GM12873 (cell line): ENCODE data around the gene RPS28.

Source experiments
- TF ChIP-seq, protein P1 (sequence below): IDR thresholded peaks from 2 replicates; pipeline ENCODE4 v1.5.1; 2012; ENCODE audit warnings: low read depth, mild to moderate bottlenecking, moderate library complexity, low read length, control low read depth; ENCODE audit not compliant: insufficient read depth; ENCODE audit errors: missing control alignments

Gene RPS28

DNA sequence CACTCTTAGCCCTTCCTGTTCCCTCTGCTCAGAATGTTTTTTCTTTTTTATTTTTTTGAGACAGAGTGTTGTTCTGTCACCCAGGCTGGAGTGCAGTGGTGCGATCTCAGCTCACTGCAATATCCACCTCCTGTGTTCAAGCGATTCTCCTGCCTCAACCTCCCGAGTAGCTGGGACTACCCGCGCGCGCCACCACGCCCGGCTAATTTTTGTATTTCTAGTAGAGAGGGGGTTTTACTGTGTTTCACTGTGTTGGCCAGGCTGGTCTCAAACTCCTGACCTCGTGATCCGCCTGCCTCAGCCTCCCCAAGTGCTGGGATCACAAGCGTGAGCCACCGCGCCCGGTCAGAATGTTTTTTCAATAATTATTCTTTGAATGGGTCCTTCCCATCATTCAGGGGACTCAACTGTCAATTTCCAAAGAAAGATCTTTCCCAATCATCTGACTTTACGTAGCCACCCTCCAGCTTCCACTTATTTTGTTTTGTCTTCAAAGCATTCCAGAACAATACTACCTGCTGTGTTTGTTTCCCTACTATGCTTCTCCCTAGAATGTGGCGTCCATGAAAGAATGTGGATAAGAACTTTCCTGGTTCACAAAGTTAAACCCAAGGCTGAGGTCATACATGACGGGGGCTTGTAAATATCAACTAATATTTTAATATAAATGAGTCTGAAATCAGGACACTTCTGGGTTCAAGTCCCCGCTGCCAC is 1.3 kb upstream of the RPS28 start:
- TF ChIP-seq, protein P1, sequence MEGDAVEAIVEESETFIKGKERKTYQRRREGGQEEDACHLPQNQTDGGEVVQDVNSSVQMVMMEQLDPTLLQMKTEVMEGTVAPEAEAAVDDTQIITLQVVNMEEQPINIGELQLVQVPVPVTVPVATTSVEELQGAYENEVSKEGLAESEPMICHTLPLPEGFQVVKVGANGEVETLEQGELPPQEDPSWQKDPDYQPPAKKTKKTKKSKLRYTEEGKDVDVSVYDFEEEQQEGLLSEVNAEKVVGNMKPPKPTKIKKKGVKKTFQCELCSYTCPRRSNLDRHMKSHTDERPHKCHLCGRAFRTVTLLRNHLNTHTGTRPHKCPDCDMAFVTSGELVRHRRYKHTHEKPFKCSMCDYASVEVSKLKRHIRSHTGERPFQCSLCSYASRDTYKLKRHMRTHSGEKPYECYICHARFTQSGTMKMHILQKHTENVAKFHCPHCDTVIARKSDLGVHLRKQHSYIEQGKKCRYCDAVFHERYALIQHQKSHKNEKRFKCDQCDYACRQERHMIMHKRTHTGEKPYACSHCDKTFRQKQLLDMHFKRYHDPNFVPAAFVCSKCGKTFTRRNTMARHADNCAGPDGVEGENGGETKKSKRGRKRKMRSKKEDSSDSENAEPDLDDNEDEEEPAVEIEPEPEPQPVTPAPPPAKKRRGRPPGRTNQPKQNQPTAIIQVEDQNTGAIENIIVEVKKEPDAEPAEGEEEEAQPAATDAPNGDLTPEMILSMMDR, result no peak

DNA sequence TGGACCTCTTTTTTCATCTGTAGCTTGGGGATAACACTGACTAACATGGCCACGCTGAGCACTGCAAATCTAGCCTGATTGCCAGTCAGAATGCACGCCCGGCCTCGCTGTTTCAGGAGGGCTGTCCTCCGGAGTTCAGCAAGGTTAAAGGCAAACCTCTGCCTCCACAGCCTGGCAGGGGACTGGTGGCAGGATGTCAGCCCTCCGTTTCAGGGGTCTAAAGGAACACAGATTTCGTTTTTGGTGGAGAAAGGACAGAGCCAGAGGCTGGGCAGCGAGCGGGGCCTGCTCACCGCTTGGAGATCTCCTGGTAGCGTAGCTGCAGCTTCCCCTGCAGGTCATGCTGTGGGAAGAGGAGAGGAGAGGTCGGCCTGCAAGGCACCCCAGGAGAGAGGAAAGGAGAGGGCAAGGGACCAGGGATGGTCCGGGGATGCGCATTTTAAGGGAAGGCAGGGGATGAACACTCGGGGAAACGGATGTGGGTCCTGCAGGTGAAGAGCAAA is 681 bp upstream of the RPS28 start:
- TF ChIP-seq, protein P1, result no peak

DNA sequence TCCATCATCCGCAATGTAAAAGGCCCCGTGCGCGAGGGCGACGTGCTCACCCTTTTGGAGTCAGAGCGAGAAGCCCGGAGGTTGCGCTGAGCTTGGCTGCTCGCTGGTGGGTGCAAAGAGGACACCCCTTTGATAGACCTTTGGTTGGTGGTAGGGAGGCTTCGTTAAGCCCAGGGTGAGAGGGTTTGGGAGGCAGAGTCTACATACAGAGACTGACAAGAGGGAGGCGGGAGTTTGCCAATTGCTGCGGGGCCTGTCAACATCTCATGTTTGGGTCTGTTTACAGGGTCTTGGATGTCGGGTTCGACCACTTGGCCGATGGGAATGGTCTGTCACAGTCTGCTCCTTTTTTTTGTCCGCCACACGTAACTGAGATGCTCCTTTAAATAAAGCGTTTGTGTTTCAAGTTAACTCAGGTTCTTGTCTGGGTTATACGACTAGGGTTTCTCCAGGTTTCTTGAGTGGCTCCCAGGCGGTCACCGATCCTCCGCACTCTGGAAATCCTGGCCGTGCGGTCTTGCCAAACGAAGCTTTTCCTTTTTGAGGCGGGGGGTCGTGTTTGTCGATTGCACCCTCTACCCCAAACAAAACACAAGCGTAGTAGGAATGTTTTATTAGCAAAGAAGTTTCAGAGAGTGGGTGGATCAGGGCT is 816 bp downstream of the RPS28 start:
- TF ChIP-seq, protein P1, result no peak

DNA sequence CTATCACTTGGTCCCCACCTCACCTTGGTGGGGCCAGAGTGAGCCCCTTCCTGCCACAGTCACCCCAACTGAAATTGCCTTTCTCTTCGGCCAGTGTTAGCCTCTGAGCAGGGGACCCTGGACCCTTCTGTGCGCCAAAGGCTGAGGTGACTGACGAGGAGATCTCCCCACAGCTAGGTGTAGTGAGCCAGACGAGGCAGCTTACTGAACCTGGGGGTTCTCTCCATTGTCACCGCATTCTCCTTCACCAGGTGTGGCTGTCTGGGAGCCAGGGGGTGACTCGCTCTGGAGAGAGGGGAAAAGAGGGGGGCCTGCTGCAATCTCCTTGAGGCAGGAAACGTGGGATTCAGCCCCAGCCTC is 1.3 kb downstream of the RPS28 start:
- TF ChIP-seq, protein P1, result no peak

DNA sequence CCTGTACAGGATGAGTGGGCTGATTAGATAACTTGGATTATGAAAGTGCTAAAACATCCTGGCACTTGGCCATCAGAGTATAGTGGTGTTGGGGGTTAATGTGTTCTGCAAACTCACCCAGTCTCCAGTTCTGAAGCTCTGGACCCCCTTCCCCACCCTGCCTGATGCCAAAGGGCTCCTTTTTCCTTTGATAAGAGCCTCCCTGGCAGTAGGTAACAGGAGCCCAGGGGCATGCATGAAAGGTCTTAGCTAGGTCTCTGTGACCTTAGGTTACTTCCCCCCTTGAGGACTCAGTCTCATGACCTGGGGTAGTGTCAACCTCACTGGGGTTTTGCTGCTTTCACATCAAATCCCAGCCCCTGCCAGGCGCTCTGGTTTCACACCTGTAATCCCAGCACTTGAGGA is 2.5 kb downstream of the RPS28 start:
- TF ChIP-seq, protein P1, result no peak

DNA sequence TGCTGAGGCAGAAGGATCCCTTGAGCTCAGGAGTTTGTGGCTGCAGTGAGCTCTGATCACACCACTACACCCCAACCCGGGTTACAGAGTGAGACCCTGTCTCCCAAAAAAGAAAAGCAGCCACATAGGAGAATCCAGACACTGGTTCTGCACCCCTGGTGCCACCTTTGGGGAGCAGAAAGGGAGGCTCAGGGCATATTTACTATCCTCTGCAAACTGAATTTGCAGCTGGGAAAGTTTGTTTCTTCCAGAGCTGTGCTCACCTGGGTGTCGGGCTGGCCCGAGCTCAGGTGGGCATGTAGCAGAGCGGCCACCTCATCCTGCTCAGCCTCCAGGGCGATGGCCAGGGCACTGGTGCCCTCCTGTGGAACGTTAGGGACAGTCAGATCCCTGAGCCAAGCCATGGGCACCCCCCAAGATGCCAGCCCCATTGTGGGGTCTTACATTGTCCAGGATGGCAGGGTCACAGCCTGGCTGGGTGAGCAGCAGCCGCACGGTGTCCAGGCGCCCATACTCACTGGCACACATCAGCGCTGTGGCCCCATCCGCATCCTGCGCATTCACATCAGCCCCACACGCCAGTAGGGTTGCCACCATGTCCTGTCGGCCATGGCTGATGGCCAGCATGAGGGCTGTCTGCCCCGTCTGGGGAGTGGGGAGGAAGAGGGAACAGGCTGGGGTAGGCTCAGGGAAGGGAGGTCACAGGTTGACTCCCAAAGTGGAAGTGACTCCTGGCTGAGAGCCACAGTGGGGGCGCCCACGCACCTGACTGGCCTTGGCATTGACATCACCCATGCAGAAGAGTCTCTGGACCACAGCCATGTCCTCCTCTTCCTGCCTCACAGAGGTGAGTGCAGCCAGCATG is 3.1 kb downstream of the RPS28 start:
- TF ChIP-seq, protein P1, result no peak

DNA sequence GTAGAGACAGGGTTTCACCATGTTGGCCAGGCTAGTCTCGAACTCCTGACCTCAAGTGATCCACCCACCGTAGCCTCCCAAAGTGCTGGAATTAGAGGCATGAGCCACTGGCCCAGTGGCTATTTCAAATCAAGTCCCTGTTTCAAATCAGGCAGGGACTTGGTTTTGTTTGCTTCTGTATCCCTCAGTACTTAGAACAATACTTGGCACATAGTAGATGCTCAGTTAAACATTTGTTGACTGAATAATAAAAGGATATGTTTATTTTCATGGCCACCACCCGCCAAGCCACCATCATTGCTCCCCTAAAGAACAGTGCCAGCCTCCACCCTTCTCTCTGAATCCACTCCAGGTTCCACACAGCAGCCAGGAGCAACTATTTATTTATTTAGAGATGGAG is 4.2 kb downstream of the RPS28 start:
- TF ChIP-seq, protein P1, result no peak
